Measurements from ENCODE around the gene HILPDA.

DNA sequence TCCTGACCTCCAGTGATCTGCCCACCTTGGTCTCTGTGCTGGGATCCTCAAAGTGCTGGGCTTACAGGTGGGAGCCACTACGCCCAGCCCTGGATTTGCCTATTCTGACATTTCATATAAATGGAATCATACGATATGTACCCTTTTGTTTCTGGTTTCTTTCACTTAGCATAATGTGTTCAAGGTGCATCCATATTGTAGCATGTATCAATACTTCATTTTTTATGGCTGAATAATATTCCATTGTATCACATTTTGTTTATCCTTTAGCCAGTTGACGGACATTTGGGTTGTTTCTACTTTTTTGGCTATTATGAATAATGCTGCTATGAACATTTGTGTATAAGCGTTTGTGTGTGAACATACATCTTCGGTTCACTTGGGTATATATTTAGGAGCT lies 4.8 kb upstream of the HILPDA start:
- no peak for TF ChIP-seq EZH2 (IDR thresholded peaks at IDR 0.05; ENCODE audit: insufficient read depth, low read length)
- TF ChIP-seq, protein P1, sequence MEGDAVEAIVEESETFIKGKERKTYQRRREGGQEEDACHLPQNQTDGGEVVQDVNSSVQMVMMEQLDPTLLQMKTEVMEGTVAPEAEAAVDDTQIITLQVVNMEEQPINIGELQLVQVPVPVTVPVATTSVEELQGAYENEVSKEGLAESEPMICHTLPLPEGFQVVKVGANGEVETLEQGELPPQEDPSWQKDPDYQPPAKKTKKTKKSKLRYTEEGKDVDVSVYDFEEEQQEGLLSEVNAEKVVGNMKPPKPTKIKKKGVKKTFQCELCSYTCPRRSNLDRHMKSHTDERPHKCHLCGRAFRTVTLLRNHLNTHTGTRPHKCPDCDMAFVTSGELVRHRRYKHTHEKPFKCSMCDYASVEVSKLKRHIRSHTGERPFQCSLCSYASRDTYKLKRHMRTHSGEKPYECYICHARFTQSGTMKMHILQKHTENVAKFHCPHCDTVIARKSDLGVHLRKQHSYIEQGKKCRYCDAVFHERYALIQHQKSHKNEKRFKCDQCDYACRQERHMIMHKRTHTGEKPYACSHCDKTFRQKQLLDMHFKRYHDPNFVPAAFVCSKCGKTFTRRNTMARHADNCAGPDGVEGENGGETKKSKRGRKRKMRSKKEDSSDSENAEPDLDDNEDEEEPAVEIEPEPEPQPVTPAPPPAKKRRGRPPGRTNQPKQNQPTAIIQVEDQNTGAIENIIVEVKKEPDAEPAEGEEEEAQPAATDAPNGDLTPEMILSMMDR (IDR thresholded peaks at IDR 0.05; ENCODE audit: insufficient read depth, low read depth, low read length): no peak
